Esophagus muscularis mucosa (tissue), 3 donors: ENCODE results near the gene C3orf22.

ENCODE experiments used
- CTCF ChIP-seq, 3 experiments: fragments of 200-600 bp in 2 of 3; fragments of 450-650 bp in 1 of 3; sonication (generic) in 2 of 3; IDR thresholded peaks; one replicate each; pipeline ENCODE4 v1.5.1; 2017 to 2019; ENCODE audit warnings: antibody characterized with exemption in 3 of 3, mild to moderate bottlenecking in 2 of 3, moderate library complexity in 1 of 3
- POLR2A ChIP-seq: fragments of 450-650 bp; IDR thresholded peaks from one replicate; pipeline ENCODE4 v1.6.1; 2017; ENCODE audit warnings: antibody characterized with exemption, moderate library complexity, mild to moderate bottlenecking, low read depth

- TF ChIP-seq CTCF (IDR thresholded peaks at IDR 0.05) (no peak), POLR2A (no peak)
Observed at GRCh38 chr3:126539558-126540250, 19.0 kb downstream of the C3orf22 start.
